Upper lobe of left lung (tissue), 4 donors: ENCODE measurements around the gene RPS15A.
"Not testable (repeated sequence)": the region's sequence is repeated elsewhere in the genome, so short reads cannot be mapped to it uniquely, and the experiment has no call there.

Source experiments
- EP300 ChIP-seq, 4 donors: sonication (generic); formaldehyde crosslinking; IDR thresholded peaks; one replicate each; pipeline ENCODE4 v1.5.1; 2017; ENCODE audit warnings: antibody characterized with exemption in 4 of 4, control low read depth in 2 of 4
- POLR2A ChIP-seq, 4 donors: fragments of 450-650 bp; IDR thresholded peaks; one replicate each; pipeline ENCODE4 v1.5.1; 2016 to 2017; ENCODE audit warnings: antibody characterized with exemption in 4 of 4, mild to moderate bottlenecking in 2 of 4
- POLR2AphosphoS5 ChIP-seq, 2 donors: sonication (generic); formaldehyde crosslinking; IDR thresholded peaks; one replicate each; pipeline ENCODE4 v1.5.1; 2017; ENCODE audit warnings: antibody characterized with exemption in 2 of 2
- TF ChIP-seq, protein P1 (sequence below), 6 experiments: fragments of 450-650 bp in 4 of 6; fragments of 200-600 bp in 2 of 6; sonication (generic) in 2 of 6; IDR thresholded peaks; one replicate each; pipeline ENCODE4 v1.5.1; 2016 to 2019; ENCODE audit warnings: antibody characterized with exemption in 6 of 6

GRCh38 chr16:18738768-18739167 is 51.4 kb downstream of the RPS15A start:
- TF ChIP-seq POLR2AphosphoS5, POLR2A, EP300 (IDR thresholded peaks at IDR 0.05): not testable (repeated sequence)
- TF ChIP-seq, protein P1, sequence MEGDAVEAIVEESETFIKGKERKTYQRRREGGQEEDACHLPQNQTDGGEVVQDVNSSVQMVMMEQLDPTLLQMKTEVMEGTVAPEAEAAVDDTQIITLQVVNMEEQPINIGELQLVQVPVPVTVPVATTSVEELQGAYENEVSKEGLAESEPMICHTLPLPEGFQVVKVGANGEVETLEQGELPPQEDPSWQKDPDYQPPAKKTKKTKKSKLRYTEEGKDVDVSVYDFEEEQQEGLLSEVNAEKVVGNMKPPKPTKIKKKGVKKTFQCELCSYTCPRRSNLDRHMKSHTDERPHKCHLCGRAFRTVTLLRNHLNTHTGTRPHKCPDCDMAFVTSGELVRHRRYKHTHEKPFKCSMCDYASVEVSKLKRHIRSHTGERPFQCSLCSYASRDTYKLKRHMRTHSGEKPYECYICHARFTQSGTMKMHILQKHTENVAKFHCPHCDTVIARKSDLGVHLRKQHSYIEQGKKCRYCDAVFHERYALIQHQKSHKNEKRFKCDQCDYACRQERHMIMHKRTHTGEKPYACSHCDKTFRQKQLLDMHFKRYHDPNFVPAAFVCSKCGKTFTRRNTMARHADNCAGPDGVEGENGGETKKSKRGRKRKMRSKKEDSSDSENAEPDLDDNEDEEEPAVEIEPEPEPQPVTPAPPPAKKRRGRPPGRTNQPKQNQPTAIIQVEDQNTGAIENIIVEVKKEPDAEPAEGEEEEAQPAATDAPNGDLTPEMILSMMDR (IDR thresholded peaks at IDR 0.05), result not testable (repeated sequence)
